Central memory CD4-positive, alpha-beta T cell (primary cell): ENCODE measurements around the gene PCDHGA5.
"Not testable (repeated sequence)": the region's sequence is repeated elsewhere in the genome, so short reads cannot be mapped to it uniquely, and the experiment has no call there.

Experiments used
- DNase-seq: peaks from one replicate; pipeline ENCODE4 v3.0.0; 2022

PCDHGA5 gene

GRCh38 chr5:141388661-141389060 is 24.7 kb downstream of the PCDHGA5 start:
- DNase-seq: no peak

- DNase-seq: no peak
These were observed 25.4 kb downstream of the PCDHGA5 start for GRCh38 chr5:141389153-141390042.

- DNase-seq: no peak
These were observed 28.7 kb downstream of the PCDHGA5 start, which contains the start of gene PCDHGA8 for GRCh38 chr5:141392429-141393198. PCDHGA8 (plus strand) TSS chr5:141392633; CDS start chr5:141392814, 181 bp downstream.

- no peak for DNase-seq
These were observed 29.3 kb downstream of the PCDHGA5 start for GRCh38 chr5:141393267-141393666.

GRCh38 chr5:141394401-141395187 is 30.6 kb downstream of the PCDHGA5 start:
- not testable (repeated sequence) for DNase-seq

- not testable (repeated sequence) for DNase-seq
These were observed 34.0 kb downstream of the PCDHGA5 start, which contains the start of gene PCDHGB5 for GRCh38 chr5:141397756-141398551. PCDHGB5 (plus strand) TSS chr5:141397947; CDS start chr5:141398128, 181 bp downstream.

- DNase-seq: no peak
These were observed 34.6 kb downstream of the PCDHGA5 start for GRCh38 chr5:141398608-141399007.

GRCh38 chr5:141399555-141400258 is 35.7 kb downstream of the PCDHGA5 start:
- DNase-seq: no peak

- DNase-seq: no peak
These were observed 38.7 kb downstream of the PCDHGA5 start, which contains the start of gene PCDHGA9 for GRCh38 chr5:141402553-141403243. PCDHGA9 (plus strand) TSS chr5:141402778; CDS start chr5:141402953, 175 bp downstream.

- no peak for DNase-seq
These were observed 39.4 kb downstream of the PCDHGA5 start for GRCh38 chr5:141403387-141403786.

GRCh38 chr5:141407790-141408505 is 44.0 kb downstream of the PCDHGA5 start, which contains the start of gene PCDHGB6:
PCDHGB6 (plus strand) TSS chr5:141408021; CDS start chr5:141408203, 182 bp downstream.
- DNase-seq: not testable (repeated sequence)

- no peak for DNase-seq
These were observed 45.8 kb downstream of the PCDHGA5 start for GRCh38 chr5:141409598-141410306.

GRCh38 chr5:141411575-141411974 is 47.6 kb downstream of the PCDHGA5 start:
- DNase-seq: no peak

- peak; percentile 42 for DNase-seq
These were observed 49.0 kb downstream of the PCDHGA5 start, which contains the start of gene PCDHGA10 for GRCh38 chr5:141412854-141413539. PCDHGA10 (plus strand) TSS chr5:141412987; CDS start chr5:141413176, 189 bp downstream.

GRCh38 chr5:141413540-141414069 is 49.6 kb downstream of the PCDHGA5 start:
- no peak for DNase-seq

GRCh38 chr5:141414548-141415274 is 50.7 kb downstream of the PCDHGA5 start:
- not testable (repeated sequence) for DNase-seq

- DNase-seq: not testable (repeated sequence)
These were observed 51.3 kb downstream of the PCDHGA5 start for GRCh38 chr5:141415275-141415618.
